CD4-positive, alpha-beta T cell treated with Interleukin-17A for 1 hour (primary cell): ENCODE data around the gene FUS.
"Not testable (repeated sequence)": the region's sequence is repeated elsewhere in the genome, so short reads cannot be mapped to it uniquely, and the experiment has no call there.

Experiments used
- DNase-seq: peaks from one replicate; pipeline ENCODE4 v3.0.0-alpha.2; 2020

Gene FUS

GRCh38 chr16:31179747-31180459 lies at the start of gene FUS:
Gene FUS, plus strand, starts transcription at chr16:31180139. Its CDS starts 76 bp downstream, at chr16:31180215.
- peak; percentile 93 for DNase-seq

- DNase-seq, result no peak
Observed at GRCh38 chr16:31130336-31130891, 49.5 kb upstream of the FUS start.

- DNase-seq, result no peak
Observed at GRCh38 chr16:31130899-31131298, 49.0 kb upstream of the FUS start.

GRCh38 chr16:31131416-31131815 lies 48.5 kb upstream of the FUS start:
- DNase-seq, result no peak

- DNase-seq, result no peak
Observed at GRCh38 chr16:31131841-31132271, 48.1 kb upstream of the FUS start.

- DNase-seq, result no peak
Observed at GRCh38 chr16:31132303-31132979, 47.5 kb upstream of the FUS start.

- no peak for DNase-seq
Observed at GRCh38 chr16:31133046-31133501, 46.9 kb upstream of the FUS start.

GRCh38 chr16:31134091-31134571 lies 45.8 kb upstream of the FUS start:
- DNase-seq, result no peak

- DNase-seq, result no peak
Observed at GRCh38 chr16:31134625-31135534, 45.1 kb upstream of the FUS start.

GRCh38 chr16:31135535-31136286 lies 44.2 kb upstream of the FUS start, which contains the start of gene PRSS8:
Gene PRSS8, minus strand, starts transcription at chr16:31135727. Its CDS starts 229 bp downstream, at chr16:31135498.
- DNase-seq, result no peak

GRCh38 chr16:31136287-31136662 lies 43.7 kb upstream of the FUS start:
- DNase-seq, result no peak

GRCh38 chr16:31136822-31137499 lies 43.0 kb upstream of the FUS start:
- not testable (repeated sequence) for DNase-seq

GRCh38 chr16:31138621-31139578 lies 41.0 kb upstream of the FUS start:
- no peak for DNase-seq

GRCh38 chr16:31141071-31141469 lies 38.9 kb upstream of the FUS start:
- not testable (repeated sequence) for DNase-seq

- no peak for DNase-seq
Observed at GRCh38 chr16:31141489-31142108, 38.3 kb upstream of the FUS start.

GRCh38 chr16:31142109-31143010 lies 37.6 kb upstream of the FUS start:
- peak; percentile 99 for DNase-seq

GRCh38 chr16:31143011-31143693 lies 36.8 kb upstream of the FUS start:
- no peak for DNase-seq

GRCh38 chr16:31143694-31144148 lies 36.2 kb upstream of the FUS start:
- no peak for DNase-seq
